Measurements from ENCODE around the gene RUNX1. TPM values are rescaled to one million over a fixed set of nuclear protein-coding genes. Genes with fewer than 3 reads are reported as not detected.

RUNX1 gene
- total and polyA plus RNA-seq, 2 of the 13 experiments (the other 11 are each of a cell fraction or from before 2014, with no cell fraction given): 5.4 to 6.4 TPM

DNA sequence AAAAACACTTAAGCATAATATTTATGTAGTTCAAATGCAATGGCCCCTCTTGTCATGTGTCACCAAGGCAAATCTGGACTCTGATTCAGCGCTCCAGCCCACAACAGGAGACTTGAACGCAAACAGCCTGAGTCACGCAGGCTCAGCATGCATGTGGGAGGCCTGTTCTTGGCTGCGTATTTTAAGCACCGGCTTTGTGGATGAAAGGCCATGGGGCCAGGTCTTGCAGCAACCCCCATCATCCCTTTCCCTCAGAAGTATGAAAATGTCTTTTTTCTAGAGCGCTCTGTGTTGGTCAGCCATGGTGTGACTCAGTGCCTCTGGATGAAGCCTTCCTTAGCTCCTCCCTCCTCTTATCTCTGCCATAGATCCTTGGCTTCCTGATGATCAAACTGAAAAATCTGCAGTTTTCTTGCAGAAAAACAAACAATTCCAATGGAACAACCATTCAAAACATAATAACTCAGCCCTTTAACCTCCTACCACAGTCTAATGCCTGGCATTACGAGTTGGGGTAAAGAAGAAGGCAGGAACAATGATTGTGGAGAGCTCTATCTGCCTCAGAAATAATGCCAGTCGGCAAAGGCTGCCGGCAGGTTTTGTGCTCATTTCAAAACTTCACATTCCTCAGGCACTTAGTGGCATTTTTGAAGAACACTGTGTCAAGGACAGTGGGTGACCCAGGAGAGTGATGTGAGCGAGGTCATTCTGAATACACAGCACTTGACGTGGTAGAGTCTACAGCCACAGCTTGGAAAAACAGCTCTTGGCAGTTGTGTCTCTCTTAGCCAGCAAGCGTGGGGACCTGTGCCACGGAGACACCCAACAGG, 212.8 kb downstream of the RUNX1 start (continued):
- TF ChIP-seq, protein P1, sequence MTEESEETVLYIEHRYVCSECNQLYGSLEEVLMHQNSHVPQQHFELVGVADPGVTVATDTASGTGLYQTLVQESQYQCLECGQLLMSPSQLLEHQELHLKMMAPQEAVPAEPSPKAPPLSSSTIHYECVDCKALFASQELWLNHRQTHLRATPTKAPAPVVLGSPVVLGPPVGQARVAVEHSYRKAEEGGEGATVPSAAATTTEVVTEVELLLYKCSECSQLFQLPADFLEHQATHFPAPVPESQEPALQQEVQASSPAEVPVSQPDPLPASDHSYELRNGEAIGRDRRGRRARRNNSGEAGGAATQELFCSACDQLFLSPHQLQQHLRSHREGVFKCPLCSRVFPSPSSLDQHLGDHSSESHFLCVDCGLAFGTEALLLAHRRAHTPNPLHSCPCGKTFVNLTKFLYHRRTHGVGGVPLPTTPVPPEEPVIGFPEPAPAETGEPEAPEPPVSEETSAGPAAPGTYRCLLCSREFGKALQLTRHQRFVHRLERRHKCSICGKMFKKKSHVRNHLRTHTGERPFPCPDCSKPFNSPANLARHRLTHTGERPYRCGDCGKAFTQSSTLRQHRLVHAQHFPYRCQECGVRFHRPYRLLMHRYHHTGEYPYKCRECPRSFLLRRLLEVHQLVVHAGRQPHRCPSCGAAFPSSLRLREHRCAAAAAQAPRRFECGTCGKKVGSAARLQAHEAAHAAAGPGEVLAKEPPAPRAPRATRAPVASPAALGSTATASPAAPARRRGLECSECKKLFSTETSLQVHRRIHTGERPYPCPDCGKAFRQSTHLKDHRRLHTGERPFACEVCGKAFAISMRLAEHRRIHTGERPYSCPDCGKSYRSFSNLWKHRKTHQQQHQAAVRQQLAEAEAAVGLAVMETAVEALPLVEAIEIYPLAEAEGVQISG (CRISPR knock-in tag; IDR thresholded peaks at IDR 0.05): 0 out of 2 replicates have a peak, but pooled peaks have one; percentile 43
- TF ChIP-seq, protein P2, sequence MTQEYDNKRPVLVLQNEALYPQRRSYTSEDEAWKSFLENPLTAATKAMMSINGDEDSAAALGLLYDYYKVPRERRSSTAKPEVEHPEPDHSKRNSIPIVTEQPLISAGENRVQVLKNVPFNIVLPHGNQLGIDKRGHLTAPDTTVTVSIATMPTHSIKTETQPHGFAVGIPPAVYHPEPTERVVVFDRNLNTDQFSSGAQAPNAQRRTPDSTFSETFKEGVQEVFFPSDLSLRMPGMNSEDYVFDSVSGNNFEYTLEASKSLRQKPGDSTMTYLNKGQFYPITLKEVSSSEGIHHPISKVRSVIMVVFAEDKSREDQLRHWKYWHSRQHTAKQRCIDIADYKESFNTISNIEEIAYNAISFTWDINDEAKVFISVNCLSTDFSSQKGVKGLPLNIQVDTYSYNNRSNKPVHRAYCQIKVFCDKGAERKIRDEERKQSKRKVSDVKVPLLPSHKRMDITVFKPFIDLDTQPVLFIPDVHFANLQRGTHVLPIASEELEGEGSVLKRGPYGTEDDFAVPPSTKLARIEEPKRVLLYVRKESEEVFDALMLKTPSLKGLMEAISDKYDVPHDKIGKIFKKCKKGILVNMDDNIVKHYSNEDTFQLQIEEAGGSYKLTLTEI (CRISPR knock-in tag; conservative IDR thresholded peaks at IDR 0.05): no peak
- TF ChIP-seq SRY (CRISPR knock-in tag; IDR thresholded peaks at IDR 0.05) (no peak), ZFP82 (CRISPR knock-in tag; IDR thresholded peaks at IDR 0.05; ENCODE audit: borderline replicate concordance) (no peak), ARHGAP35 (CRISPR knock-in tag; IDR thresholded peaks at IDR 0.05; ENCODE audit: borderline replicate concordance) (no peak), FLYWCH1 (CRISPR knock-in tag; IDR thresholded peaks at IDR 0.05) (no peak), MIER2 (CRISPR knock-in tag; IDR thresholded peaks at IDR 0.05) (no peak), NFE2 (CRISPR knock-in tag; IDR thresholded peaks at IDR 0.05) (0 out of 2 replicates have a peak, but pooled peaks have one; percentile 40), ZNF841 (CRISPR knock-in tag; IDR thresholded peaks at IDR 0.05; ENCODE audit: borderline replicate concordance) (no peak), RFXAP (CRISPR knock-in tag; IDR thresholded peaks at IDR 0.05; ENCODE audit: borderline replicate concordance) (no peak), NR2C2 (CRISPR knock-in tag; IDR thresholded peaks at IDR 0.05; ENCODE audit: borderline replicate concordance) (peak; percentile 57; the same call in 1 of the 2 replicates), SNAI1 (CRISPR knock-in tag; IDR thresholded peaks at IDR 0.05; ENCODE audit: borderline replicate concordance) (0 out of 2 replicates have a peak, but pooled peaks have one; percentile 62)
- TF ChIP-seq, protein P3, sequence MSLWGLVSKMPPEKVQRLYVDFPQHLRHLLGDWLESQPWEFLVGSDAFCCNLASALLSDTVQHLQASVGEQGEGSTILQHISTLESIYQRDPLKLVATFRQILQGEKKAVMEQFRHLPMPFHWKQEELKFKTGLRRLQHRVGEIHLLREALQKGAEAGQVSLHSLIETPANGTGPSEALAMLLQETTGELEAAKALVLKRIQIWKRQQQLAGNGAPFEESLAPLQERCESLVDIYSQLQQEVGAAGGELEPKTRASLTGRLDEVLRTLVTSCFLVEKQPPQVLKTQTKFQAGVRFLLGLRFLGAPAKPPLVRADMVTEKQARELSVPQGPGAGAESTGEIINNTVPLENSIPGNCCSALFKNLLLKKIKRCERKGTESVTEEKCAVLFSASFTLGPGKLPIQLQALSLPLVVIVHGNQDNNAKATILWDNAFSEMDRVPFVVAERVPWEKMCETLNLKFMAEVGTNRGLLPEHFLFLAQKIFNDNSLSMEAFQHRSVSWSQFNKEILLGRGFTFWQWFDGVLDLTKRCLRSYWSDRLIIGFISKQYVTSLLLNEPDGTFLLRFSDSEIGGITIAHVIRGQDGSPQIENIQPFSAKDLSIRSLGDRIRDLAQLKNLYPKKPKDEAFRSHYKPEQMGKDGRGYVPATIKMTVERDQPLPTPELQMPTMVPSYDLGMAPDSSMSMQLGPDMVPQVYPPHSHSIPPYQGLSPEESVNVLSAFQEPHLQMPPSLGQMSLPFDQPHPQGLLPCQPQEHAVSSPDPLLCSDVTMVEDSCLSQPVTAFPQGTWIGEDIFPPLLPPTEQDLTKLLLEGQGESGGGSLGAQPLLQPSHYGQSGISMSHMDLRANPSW (CRISPR knock-in tag; IDR thresholded peaks at IDR 0.05; ENCODE audit: borderline replicate concordance): no peak
- TF ChIP-seq, protein P4, sequence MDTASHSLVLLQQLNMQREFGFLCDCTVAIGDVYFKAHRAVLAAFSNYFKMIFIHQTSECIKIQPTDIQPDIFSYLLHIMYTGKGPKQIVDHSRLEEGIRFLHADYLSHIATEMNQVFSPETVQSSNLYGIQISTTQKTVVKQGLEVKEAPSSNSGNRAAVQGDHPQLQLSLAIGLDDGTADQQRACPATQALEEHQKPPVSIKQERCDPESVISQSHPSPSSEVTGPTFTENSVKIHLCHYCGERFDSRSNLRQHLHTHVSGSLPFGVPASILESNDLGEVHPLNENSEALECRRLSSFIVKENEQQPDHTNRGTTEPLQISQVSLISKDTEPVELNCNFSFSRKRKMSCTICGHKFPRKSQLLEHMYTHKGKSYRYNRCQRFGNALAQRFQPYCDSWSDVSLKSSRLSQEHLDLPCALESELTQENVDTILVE (CRISPR knock-in tag; IDR thresholded peaks at IDR 0.05): peak; percentile 31; the same call in 1 of the 2 replicates
- TF ChIP-seq, protein P5, sequence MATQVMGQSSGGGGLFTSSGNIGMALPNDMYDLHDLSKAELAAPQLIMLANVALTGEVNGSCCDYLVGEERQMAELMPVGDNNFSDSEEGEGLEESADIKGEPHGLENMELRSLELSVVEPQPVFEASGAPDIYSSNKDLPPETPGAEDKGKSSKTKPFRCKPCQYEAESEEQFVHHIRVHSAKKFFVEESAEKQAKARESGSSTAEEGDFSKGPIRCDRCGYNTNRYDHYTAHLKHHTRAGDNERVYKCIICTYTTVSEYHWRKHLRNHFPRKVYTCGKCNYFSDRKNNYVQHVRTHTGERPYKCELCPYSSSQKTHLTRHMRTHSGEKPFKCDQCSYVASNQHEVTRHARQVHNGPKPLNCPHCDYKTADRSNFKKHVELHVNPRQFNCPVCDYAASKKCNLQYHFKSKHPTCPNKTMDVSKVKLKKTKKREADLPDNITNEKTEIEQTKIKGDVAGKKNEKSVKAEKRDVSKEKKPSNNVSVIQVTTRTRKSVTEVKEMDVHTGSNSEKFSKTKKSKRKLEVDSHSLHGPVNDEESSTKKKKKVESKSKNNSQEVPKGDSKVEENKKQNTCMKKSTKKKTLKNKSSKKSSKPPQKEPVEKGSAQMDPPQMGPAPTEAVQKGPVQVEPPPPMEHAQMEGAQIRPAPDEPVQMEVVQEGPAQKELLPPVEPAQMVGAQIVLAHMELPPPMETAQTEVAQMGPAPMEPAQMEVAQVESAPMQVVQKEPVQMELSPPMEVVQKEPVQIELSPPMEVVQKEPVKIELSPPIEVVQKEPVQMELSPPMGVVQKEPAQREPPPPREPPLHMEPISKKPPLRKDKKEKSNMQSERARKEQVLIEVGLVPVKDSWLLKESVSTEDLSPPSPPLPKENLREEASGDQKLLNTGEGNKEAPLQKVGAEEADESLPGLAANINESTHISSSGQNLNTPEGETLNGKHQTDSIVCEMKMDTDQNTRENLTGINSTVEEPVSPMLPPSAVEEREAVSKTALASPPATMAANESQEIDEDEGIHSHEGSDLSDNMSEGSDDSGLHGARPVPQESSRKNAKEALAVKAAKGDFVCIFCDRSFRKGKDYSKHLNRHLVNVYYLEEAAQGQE (IDR thresholded peaks at IDR 0.05; ENCODE audit: borderline replicate concordance in 1 of 2, low read depth in 1 of 2, low read length in 2 of 2): no peak

All from HepG2 (cell line).